HG03442 (cell line): ENCODE measurements around the gene RRP1B.
"Not testable (repeated sequence)": the region's sequence is repeated elsewhere in the genome, so short reads cannot be mapped to it uniquely, and the experiment has no call there.

Source experiments
- ATAC-seq: cut with Tn5 transposase; IDR thresholded peaks from one replicate; pipeline ENCODE4 v1.9.1; 2021; ENCODE audit warnings: mild to moderate bottlenecking, moderate library complexity; ENCODE audit not compliant: unreplicated experiment

RRP1B gene

GRCh38 chr21:43659136-43660000 is at the start of gene RRP1B, which contains the start of gene HSF2BP:
Gene RRP1B (plus strand): TSS chr21:43659560. CDS start chr21:43659665, 105 bp downstream.
Gene HSF2BP (minus strand): TSS chr21:43659488. CDS start chr21:43658096, 1,392 bp downstream.
- peak; percentile 69 for ATAC-seq

GRCh38 chr21:43611598-43612369 is 47.6 kb upstream of the RRP1B start:
- ATAC-seq: no peak

- ATAC-seq: no peak
Observed at GRCh38 chr21:43613755-43614638, 45.4 kb upstream of the RRP1B start.

GRCh38 chr21:43614839-43615238 is 44.5 kb upstream of the RRP1B start:
- no peak for ATAC-seq

- not testable (repeated sequence) for ATAC-seq
Observed at GRCh38 chr21:43616861-43617260, 42.5 kb upstream of the RRP1B start.

GRCh38 chr21:43618940-43619339 is 40.4 kb upstream of the RRP1B start:
- no peak for ATAC-seq

- no peak for ATAC-seq
Observed at GRCh38 chr21:43619344-43619743, 40.0 kb upstream of the RRP1B start.

- no peak for ATAC-seq
Observed at GRCh38 chr21:43619856-43620255, 39.5 kb upstream of the RRP1B start.

GRCh38 chr21:43622796-43623195 is 36.6 kb upstream of the RRP1B start:
- no peak for ATAC-seq

- ATAC-seq: no peak
Observed at GRCh38 chr21:43623588-43623987, 35.8 kb upstream of the RRP1B start.

GRCh38 chr21:43624339-43624738 is 35.0 kb upstream of the RRP1B start:
- ATAC-seq: no peak

GRCh38 chr21:43626390-43626789 is 33.0 kb upstream of the RRP1B start:
- ATAC-seq: no peak

- ATAC-seq: no peak
Observed at GRCh38 chr21:43627527-43627926, 31.8 kb upstream of the RRP1B start.

- ATAC-seq: no peak
Observed at GRCh38 chr21:43631411-43632107, 27.8 kb upstream of the RRP1B start.

- ATAC-seq: no peak
Observed at GRCh38 chr21:43632373-43632905, 26.9 kb upstream of the RRP1B start.

GRCh38 chr21:43634618-43635017 is 24.7 kb upstream of the RRP1B start:
- no peak for ATAC-seq

GRCh38 chr21:43635436-43635835 is 23.9 kb upstream of the RRP1B start:
- no peak for ATAC-seq

GRCh38 chr21:43637530-43638158 is 21.7 kb upstream of the RRP1B start:
- no peak for ATAC-seq
